ENCODE data around the gene QRFP.

DNA sequence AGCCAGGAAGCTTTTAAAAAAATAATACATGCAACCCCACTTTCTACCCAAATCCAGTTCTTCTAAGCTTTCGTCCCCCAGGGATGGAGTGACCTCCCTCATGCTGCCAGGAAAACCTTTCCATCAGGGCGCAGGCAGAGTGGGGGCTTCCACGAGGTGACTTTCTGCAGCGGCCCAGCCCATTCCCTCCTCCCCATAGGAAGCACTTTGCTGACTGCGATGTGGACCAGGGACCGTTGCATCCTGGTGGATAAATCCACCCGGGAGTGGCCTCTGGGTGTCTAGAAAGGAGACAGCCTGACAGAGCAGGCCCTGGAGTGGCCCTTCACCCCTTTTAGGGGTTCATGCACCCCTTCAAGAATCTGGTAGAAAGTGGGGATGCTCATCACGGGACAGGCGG lies 1.6 kb downstream of the QRFP start:
- TF ChIP-seq, protein P1, sequence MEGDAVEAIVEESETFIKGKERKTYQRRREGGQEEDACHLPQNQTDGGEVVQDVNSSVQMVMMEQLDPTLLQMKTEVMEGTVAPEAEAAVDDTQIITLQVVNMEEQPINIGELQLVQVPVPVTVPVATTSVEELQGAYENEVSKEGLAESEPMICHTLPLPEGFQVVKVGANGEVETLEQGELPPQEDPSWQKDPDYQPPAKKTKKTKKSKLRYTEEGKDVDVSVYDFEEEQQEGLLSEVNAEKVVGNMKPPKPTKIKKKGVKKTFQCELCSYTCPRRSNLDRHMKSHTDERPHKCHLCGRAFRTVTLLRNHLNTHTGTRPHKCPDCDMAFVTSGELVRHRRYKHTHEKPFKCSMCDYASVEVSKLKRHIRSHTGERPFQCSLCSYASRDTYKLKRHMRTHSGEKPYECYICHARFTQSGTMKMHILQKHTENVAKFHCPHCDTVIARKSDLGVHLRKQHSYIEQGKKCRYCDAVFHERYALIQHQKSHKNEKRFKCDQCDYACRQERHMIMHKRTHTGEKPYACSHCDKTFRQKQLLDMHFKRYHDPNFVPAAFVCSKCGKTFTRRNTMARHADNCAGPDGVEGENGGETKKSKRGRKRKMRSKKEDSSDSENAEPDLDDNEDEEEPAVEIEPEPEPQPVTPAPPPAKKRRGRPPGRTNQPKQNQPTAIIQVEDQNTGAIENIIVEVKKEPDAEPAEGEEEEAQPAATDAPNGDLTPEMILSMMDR (IDR thresholded peaks at IDR 0.05) = no peak
- no peak for TF ChIP-seq POLR2A (IDR thresholded peaks at IDR 0.05)

All from thyroid gland (tissue), 4 donors.